ENCODE results near the gene RPUSD4.

GRCh38 chr11:126155402-126156187 lies 55.9 kb downstream of the RPUSD4 start:
- TF ChIP-seq, protein P1, sequence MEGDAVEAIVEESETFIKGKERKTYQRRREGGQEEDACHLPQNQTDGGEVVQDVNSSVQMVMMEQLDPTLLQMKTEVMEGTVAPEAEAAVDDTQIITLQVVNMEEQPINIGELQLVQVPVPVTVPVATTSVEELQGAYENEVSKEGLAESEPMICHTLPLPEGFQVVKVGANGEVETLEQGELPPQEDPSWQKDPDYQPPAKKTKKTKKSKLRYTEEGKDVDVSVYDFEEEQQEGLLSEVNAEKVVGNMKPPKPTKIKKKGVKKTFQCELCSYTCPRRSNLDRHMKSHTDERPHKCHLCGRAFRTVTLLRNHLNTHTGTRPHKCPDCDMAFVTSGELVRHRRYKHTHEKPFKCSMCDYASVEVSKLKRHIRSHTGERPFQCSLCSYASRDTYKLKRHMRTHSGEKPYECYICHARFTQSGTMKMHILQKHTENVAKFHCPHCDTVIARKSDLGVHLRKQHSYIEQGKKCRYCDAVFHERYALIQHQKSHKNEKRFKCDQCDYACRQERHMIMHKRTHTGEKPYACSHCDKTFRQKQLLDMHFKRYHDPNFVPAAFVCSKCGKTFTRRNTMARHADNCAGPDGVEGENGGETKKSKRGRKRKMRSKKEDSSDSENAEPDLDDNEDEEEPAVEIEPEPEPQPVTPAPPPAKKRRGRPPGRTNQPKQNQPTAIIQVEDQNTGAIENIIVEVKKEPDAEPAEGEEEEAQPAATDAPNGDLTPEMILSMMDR (IDR thresholded peaks at IDR 0.05): no peak
- TF ChIP-seq POLR2A (IDR thresholded peaks at IDR 0.05): no peak
